ENCODE measurements around the gene AMIGO1.

The AMIGO1 gene, protein sequence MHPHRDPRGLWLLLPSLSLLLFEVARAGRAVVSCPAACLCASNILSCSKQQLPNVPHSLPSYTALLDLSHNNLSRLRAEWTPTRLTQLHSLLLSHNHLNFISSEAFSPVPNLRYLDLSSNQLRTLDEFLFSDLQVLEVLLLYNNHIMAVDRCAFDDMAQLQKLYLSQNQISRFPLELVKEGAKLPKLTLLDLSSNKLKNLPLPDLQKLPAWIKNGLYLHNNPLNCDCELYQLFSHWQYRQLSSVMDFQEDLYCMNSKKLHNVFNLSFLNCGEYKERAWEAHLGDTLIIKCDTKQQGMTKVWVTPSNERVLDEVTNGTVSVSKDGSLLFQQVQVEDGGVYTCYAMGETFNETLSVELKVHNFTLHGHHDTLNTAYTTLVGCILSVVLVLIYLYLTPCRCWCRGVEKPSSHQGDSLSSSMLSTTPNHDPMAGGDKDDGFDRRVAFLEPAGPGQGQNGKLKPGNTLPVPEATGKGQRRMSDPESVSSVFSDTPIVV

GRCh38 chr1:109509176-109510134 lies at the start of gene AMIGO1:
Gene AMIGO1 (minus strand): TSS chr1:109509727. CDS start chr1:109508912, 815 bp downstream.
- FAIRE-seq = no peak

GRCh38 chr1:109557520-109557919 lies 48.0 kb upstream of the AMIGO1 start:
- FAIRE-seq = no peak

- no peak for FAIRE-seq
These were observed 47.0 kb upstream of the AMIGO1 start for GRCh38 chr1:109556563-109556962.

- no peak for FAIRE-seq
These were observed 39.1 kb upstream of the AMIGO1 start, which contains the start of gene GNAI3 for GRCh38 chr1:109548321-109549267. Gene GNAI3 (plus strand): TSS chr1:109548615. CDS start chr1:109548721, 106 bp downstream.

GRCh38 chr1:109547463-109548320 lies 38.2 kb upstream of the AMIGO1 start:
- FAIRE-seq = no peak

- FAIRE-seq = peak; percentile 82
These were observed 37.0 kb upstream of the AMIGO1 start for GRCh38 chr1:109546311-109547109.

- no peak for FAIRE-seq
These were observed 34.6 kb upstream of the AMIGO1 start for GRCh38 chr1:109543988-109544735.

GRCh38 chr1:109543283-109543987 lies 33.9 kb upstream of the AMIGO1 start:
- no peak for FAIRE-seq

- no peak for FAIRE-seq
These were observed 33.1 kb upstream of the AMIGO1 start for GRCh38 chr1:109542657-109543056.

- no peak for FAIRE-seq
These were observed 31.6 kb upstream of the AMIGO1 start for GRCh38 chr1:109541102-109541501.

DNA sequence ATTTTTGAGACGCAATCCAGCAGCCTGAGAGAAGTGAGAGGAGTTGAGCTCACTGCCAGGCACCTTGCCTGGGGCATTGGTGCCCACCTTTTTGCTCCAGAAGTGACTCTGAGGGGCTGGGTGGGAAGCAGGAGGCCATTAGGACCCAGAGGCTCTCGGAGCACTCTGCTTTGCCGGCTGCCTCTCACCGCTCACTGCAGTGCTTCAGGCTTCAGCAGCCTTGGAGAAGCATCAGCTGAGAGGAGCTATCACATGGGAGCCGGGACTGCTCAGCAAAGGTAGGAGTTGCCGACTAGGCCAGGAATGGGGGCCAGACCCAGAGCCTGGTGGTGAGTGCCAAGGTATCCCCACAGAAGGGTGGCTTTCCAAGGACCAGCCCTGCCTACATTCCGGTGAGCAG lies 30.1 kb upstream of the AMIGO1 start, which contains the start of gene GPR61:
Gene GPR61, plus strand, starts transcription at position 197 of the 400 bp plus-strand sequence. CDS start 3,151 bp downstream, outside the sequence.
- FAIRE-seq = no peak

DNA sequence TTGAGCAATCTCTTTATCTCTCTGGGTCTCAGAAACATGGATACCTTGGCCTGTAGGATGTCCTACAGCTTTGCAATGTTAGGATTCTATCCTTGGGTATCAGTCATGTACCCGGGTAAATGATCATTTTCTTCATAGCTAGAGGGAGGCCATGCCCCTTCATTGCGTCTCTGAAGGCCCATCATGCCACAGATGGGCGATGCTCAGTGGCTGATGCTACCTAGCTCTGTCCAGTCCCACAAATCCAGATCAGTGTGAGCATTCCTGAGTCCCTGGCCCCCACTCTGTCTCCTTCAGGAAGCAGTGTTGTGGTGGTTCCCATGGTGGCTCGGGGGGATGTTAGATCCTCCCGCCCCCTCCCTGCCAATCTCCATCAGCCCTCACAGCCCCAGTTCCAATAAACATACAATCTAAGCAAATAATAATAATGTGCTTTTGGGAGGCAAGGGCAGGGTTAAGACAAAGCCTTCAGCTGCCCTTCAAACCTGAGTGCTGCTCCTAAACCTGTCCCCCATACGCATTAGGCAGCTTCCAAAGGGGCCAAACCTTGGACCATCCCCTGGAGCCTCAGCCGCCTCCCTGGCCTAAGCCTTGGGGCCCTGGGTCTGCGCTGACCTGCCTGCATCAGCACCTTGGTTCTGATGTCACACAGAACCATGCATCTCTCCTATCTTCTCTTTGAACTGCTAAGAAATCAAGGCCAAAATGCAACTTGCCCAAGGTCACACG lies 29.5 kb upstream of the AMIGO1 start:
- no peak for FAIRE-seq

- no peak for FAIRE-seq
These were observed 28.1 kb upstream of the AMIGO1 start for GRCh38 chr1:109537450-109538178.

- no peak for FAIRE-seq
These were observed 26.5 kb upstream of the AMIGO1 start for GRCh38 chr1:109535971-109536491.

GRCh38 chr1:109535481-109535880 lies 26.0 kb upstream of the AMIGO1 start:
- no peak for FAIRE-seq

DNA sequence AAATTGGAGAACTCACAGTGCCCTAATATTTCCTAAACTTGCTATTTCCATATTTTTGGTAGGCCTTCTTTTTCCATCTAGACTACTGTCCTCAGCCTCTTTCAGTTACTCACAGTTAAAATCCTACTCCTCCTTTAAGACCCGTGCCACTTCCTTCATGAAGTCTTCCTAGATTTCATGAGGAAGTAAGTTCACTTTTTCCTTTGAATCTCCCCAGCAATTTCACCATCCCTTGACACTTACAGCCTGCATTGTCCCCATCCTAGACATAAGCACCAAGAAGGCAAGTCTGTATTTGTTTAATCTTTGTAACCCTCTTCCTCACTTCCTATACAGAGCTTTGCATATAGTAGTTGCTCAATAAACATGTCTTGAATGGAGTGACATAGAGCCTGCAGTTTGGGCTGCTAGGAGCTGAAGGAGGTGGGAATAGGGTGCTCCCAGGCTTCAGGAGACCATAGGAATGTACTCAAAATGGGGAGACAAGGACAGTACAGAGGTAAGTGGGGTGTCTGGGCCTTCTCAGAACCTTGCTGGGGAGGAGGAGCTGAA lies 24.9 kb upstream of the AMIGO1 start:
- FAIRE-seq = no peak

Measured in TTC549 (cell line).